ENCODE data around the gene MED20.

- no peak for TF ChIP-seq CTCF (IDR thresholded peaks at IDR 0.05 in 2 of 3, conservative IDR thresholded peaks at IDR 0.05 in 1 of 3; ENCODE audit: borderline replicate concordance in 1 of 3, insufficient read depth in 1 of 3, low read depth in 2 of 3, low read length in 2 of 3)
- no peak for TF ChIP-seq EZH2 (IDR thresholded peaks at IDR 0.05)
- TF ChIP-seq POLR2AphosphoS5 (IDR thresholded peaks at IDR 0.05; ENCODE audit: low read depth, low read length), result no peak
- no peak for TF ChIP-seq FOSL1 (IDR thresholded peaks at IDR 0.05; ENCODE audit: low read depth)
- no peak for TF ChIP-seq EGR1 (IDR thresholded peaks at IDR 0.05; ENCODE audit: low read depth)
- no peak for TF ChIP-seq POLR2A (IDR thresholded peaks at IDR 0.05; ENCODE audit: borderline replicate concordance, extremely low read depth, insufficient read depth, insufficient read length)
These were observed 20.1 kb downstream of the MED20 start for GRCh38 chr6:41900861-41901260.
